Mesenchymal stem cell (in vitro differentiated cells and primary cell): ENCODE data around the gene PTGFRN.
A peak's percentile ranks its signal among the peaks of the same experiment; 100 is the strongest.

Experiments
- DNase-seq: peaks from one replicate; pipeline ENCODE4 v3.0.0-alpha.2; 2013
- H2AFZ ChIP-seq: one replicate; pipeline ENCODE4 v1.6.1; 2013; ENCODE audit warnings: low read depth, mild to moderate bottlenecking, control low read depth, inconsistent platforms, low read length, moderate library complexity
- H2AK5ac ChIP-seq: 2 replicates; pipeline ENCODE4 v1.6.1; 2013; ENCODE audit warnings: low read length, moderate library complexity, mild to moderate bottlenecking, inconsistent platforms; ENCODE audit not compliant: severe bottlenecking
- H2BK120ac ChIP-seq: one replicate; pipeline ENCODE4 v1.6.1; 2013; ENCODE audit warnings: low read depth, mild to moderate bottlenecking, inconsistent platforms, low read length, moderate library complexity
- H2BK12ac ChIP-seq, 2 experiments: one replicate each; pipeline ENCODE4 v1.6.1; 2013; ENCODE audit warnings: inconsistent platforms in 2 of 2, low read length in 2 of 2, mild to moderate bottlenecking in 2 of 2, moderate library complexity in 2 of 2, control low read depth in 1 of 2
- H2BK15ac ChIP-seq: one replicate; pipeline ENCODE4 v1.6.1; 2013; ENCODE audit warnings: mild to moderate bottlenecking, low read depth, inconsistent platforms; ENCODE audit not compliant: poor library complexity, severe bottlenecking
- H2BK5ac ChIP-seq: 2 replicates; pipeline ENCODE4 v1.6.1; 2013; ENCODE audit warnings: low read depth, mild to moderate bottlenecking, low read length, control low read depth, inconsistent platforms; ENCODE audit not compliant: poor library complexity, severe bottlenecking
- H3K14ac ChIP-seq, 2 experiments: one replicate each; pipeline ENCODE4 v1.6.1; 2013; ENCODE audit warnings: inconsistent platforms in 2 of 2, low read length in 2 of 2, control low read depth in 1 of 2, mild to moderate bottlenecking in 1 of 2, moderate library complexity in 1 of 2
- H3K18ac ChIP-seq, 2 experiments: one replicate each; pipeline ENCODE4 v1.6.1; 2013; ENCODE audit warnings: inconsistent platforms in 2 of 2, low read length in 2 of 2, control low read depth in 1 of 2, low read depth in 1 of 2, mild to moderate bottlenecking in 1 of 2
- H3K23ac ChIP-seq, 2 experiments: one replicate each; pipeline ENCODE4 v1.6.1; 2013; ENCODE audit warnings: inconsistent platforms in 2 of 2, low read length in 2 of 2, mild to moderate bottlenecking in 2 of 2, moderate library complexity in 2 of 2, control low read depth in 1 of 2
- H3K27ac ChIP-seq: 2 replicates; pipeline ENCODE4 v1.5.1; 2013; ENCODE audit warnings: mild to moderate bottlenecking, moderate library complexity, low read length, control low read depth, inconsistent platforms; ENCODE audit not compliant: poor library complexity, severe bottlenecking
- H3K27me3 ChIP-seq, 2 experiments: 2 replicates each; pipeline versions ENCODE4 v1.6.1 to v1.7.0; 2013; ENCODE audit warnings: low read length in 2 of 2, mild to moderate bottlenecking in 2 of 2, moderate library complexity in 2 of 2, control low read depth in 1 of 2, inconsistent platforms in 1 of 2; ENCODE audit not compliant: control insufficient read depth in 1 of 2, insufficient read depth in 1 of 2
- H3K36me3 ChIP-seq, 2 experiments: 2 replicates each; pipeline versions ENCODE4 v1.6.1 to v1.7.0; 2013; ENCODE audit warnings: low read length in 2 of 2, control low read depth in 1 of 2, inconsistent platforms in 1 of 2, low read depth in 1 of 2, mild to moderate bottlenecking in 1 of 2; ENCODE audit not compliant: insufficient read depth in 2 of 2, control insufficient read depth in 1 of 2
- H3K4ac ChIP-seq, 2 experiments: one replicate each; pipeline ENCODE4 v1.6.1; 2013; ENCODE audit warnings: inconsistent platforms in 2 of 2, low read length in 2 of 2, mild to moderate bottlenecking in 2 of 2, moderate library complexity in 2 of 2, control low read depth in 1 of 2, low read depth in 1 of 2
- H3K4me1 ChIP-seq: 2 replicates; pipeline ENCODE4 v1.6.1; 2013; ENCODE audit warnings: low read depth, low read length, control low read depth; ENCODE audit not compliant: control insufficient read depth, insufficient read depth
- H3K4me2 ChIP-seq: 2 replicates; pipeline ENCODE4 v1.6.1; 2013; ENCODE audit warnings: low read length, mild to moderate bottlenecking, inconsistent platforms; ENCODE audit not compliant: poor library complexity, severe bottlenecking
- H3K4me3 ChIP-seq, 2 experiments: 2 replicates each; pipeline versions ENCODE4 v1.5.1 to v1.7.0; 2013; ENCODE audit warnings: low read length in 2 of 2, mild to moderate bottlenecking in 2 of 2, control low read depth in 1 of 2, low read depth in 1 of 2; ENCODE audit not compliant: insufficient read depth in 1 of 2
- H3K79me1 ChIP-seq: replicated peaks from 2 replicates; pipeline ENCODE4 v1.6.1; 2013; ENCODE audit warnings: mild to moderate bottlenecking, control low read depth, low read length, inconsistent platforms; ENCODE audit not compliant: poor library complexity, severe bottlenecking
- H3K9ac ChIP-seq: 2 replicates; pipeline ENCODE4 v1.7.0; 2013; ENCODE audit warnings: mild to moderate bottlenecking, low read length, moderate library complexity
- H3K9me3 ChIP-seq: 2 replicates; pipeline ENCODE4 v1.7.0; 2013; ENCODE audit warnings: mild to moderate bottlenecking, low read length; ENCODE audit not compliant: control insufficient read depth
- H4K8ac ChIP-seq: one replicate; pipeline ENCODE4 v1.6.1; 2013; ENCODE audit warnings: inconsistent platforms, mild to moderate bottlenecking, low read length, moderate library complexity
- H4K91ac ChIP-seq: one replicate; pipeline ENCODE4 v1.6.1; 2013; ENCODE audit warnings: mild to moderate bottlenecking, low read length, inconsistent platforms
- WGBS: methylation state at CpG from one replicate; pipeline ENCODE4 v1.1.7; 2013; ENCODE audit warnings: mixed read lengths; 5-methylcytosine and 5-hydroxymethylcytosine counted together

Gene PTGFRN

GRCh38 chr1:117007719-117008013 lies 98.0 kb downstream of the PTGFRN start:
- WGBS, result no CpG with 5 or more reads among the region's 2 CpGs
- no peak overlapping the region for H2AFZ ChIP-seq
- H3K4ac ChIP-seq, result no peak overlapping the region
- no peak overlapping the region for H3K23ac ChIP-seq
- no peak overlapping the region for H3K4me3 ChIP-seq
- H2BK15ac ChIP-seq, result no peak overlapping the region
- DNase-seq, result peak; percentile 40
- H2BK12ac ChIP-seq, result no peak overlapping the region
- H3K9ac ChIP-seq, result no peak overlapping the region
- no peak overlapping the region for H3K27ac ChIP-seq
- H2BK5ac ChIP-seq, result no peak overlapping the region
- no peak overlapping the region for H2AK5ac ChIP-seq
- H3K36me3 ChIP-seq, result no peaks in the 10 kb centered on the region
- peaks cover 9% of the 10 kb centered on the region for H3K4me1 ChIP-seq
- H4K8ac ChIP-seq, result no peak overlapping the region
- H3K18ac ChIP-seq, result no peak overlapping the region
- H2BK120ac ChIP-seq, result no peak overlapping the region
- H3K4me2 ChIP-seq, result no peak overlapping the region
- no peak overlapping the region for H4K91ac ChIP-seq
- no peaks in the 10 kb centered on the region for H3K9me3 ChIP-seq
- H3K27me3 ChIP-seq, result no peaks in the 10 kb centered on the region
- no peak overlapping the region for H3K14ac ChIP-seq
- no peaks in the 10 kb centered on the region for H3K79me1 ChIP-seq

- 76% methylated on average over 2 of the region's 2 CpGs for WGBS
These were observed 98.9 kb downstream of the PTGFRN start for GRCh38 chr1:117008656-117009055.

GRCh38 chr1:117009132-117009531 lies 99.4 kb downstream of the PTGFRN start:
- Histone ChIP-seq H4K8ac (no peak overlapping the region), H3K4me1 (peaks cover 5% of the 10 kb centered on the region), H2AFZ (no peak overlapping the region), H3K9ac (peak overlapping the region; percentile 55), H3K27ac (no peak overlapping the region), H3K18ac (no peak overlapping the region), H3K23ac (no peak overlapping the region), H4K91ac (no peak overlapping the region), H3K79me1 (no peaks in the 10 kb centered on the region), H2BK5ac (no peak overlapping the region), H3K36me3 (no peaks in the 10 kb centered on the region), H3K4me2 (no peak overlapping the region), H2BK12ac (no peak overlapping the region), H3K4me3 (peak overlapping the region in 1 of 2 experiments; percentile 38), H3K27me3 (no peaks in the 10 kb centered on the region), H2AK5ac (no peak overlapping the region), H2BK15ac (no peak overlapping the region), H3K9me3 (no peaks in the 10 kb centered on the region), H3K14ac (no peak overlapping the region), H2BK120ac (no peak overlapping the region), H3K4ac (no peak overlapping the region)
- 85% methylated on average over 1 of the region's 3 CpGs for WGBS
- DNase-seq, result no peak

More at GRCh38 chr1:117008656-117009055, 98.9 kb downstream of the PTGFRN start:
- peaks cover 5% of the 10 kb centered on the region for H3K4me1 ChIP-seq
- H2BK5ac ChIP-seq, result no peak overlapping the region
- no peak overlapping the region for H3K14ac ChIP-seq
- H3K4me3 ChIP-seq, result peak overlapping the region in 1 of 2 experiments; percentile 38
- no peak overlapping the region for H3K18ac ChIP-seq
- H3K36me3 ChIP-seq, result no peaks in the 10 kb centered on the region
- no peak overlapping the region for H3K27ac ChIP-seq
- no peak overlapping the region for H2BK120ac ChIP-seq
- no peak overlapping the region for H3K4me2 ChIP-seq
- H3K79me1 ChIP-seq, result no peaks in the 10 kb centered on the region
- no peaks in the 10 kb centered on the region for H3K9me3 ChIP-seq
- peak overlapping the region; percentile 55 for H3K9ac ChIP-seq
- H4K8ac ChIP-seq, result no peak overlapping the region
- H2BK15ac ChIP-seq, result no peak overlapping the region
- H2AFZ ChIP-seq, result no peak overlapping the region
- H3K27me3 ChIP-seq, result no peaks in the 10 kb centered on the region
- no peak overlapping the region for H3K23ac ChIP-seq
- no peak overlapping the region for H3K4ac ChIP-seq
- no peak overlapping the region for H4K91ac ChIP-seq
- no peak for DNase-seq
- H2BK12ac ChIP-seq, result no peak overlapping the region
- H2AK5ac ChIP-seq, result no peak overlapping the region

- Histone ChIP-seq H3K4me1 (peaks cover 5% of the 10 kb centered on the region), H4K8ac (no peak overlapping the region)
These were observed 100.7 kb downstream of the PTGFRN start for GRCh38 chr1:117010310-117010969.

More at GRCh38 chr1:117010310-117010969, 100.7 kb downstream of the PTGFRN start:
- Histone ChIP-seq H3K4me2 (no peak overlapping the region), H3K36me3 (no peaks in the 10 kb centered on the region), H3K4ac (no peak overlapping the region), H4K91ac (no peak overlapping the region), H2AK5ac (no peak overlapping the region), H2BK5ac (no peak overlapping the region), H3K18ac (no peak overlapping the region), H3K14ac (no peak overlapping the region), H3K79me1 (no peaks in the 10 kb centered on the region), H2BK120ac (no peak overlapping the region), H3K27me3 (no peaks in the 10 kb centered on the region), H3K27ac (no peak overlapping the region), H2AFZ (no peak overlapping the region), H2BK12ac (no peak overlapping the region), H3K23ac (no peak overlapping the region), H3K4me3 (no peak overlapping the region), H3K9me3 (no peaks in the 10 kb centered on the region), H2BK15ac (no peak overlapping the region), H3K9ac (no peak overlapping the region)
- 80% methylated on average over 1 of the region's 3 CpGs for WGBS
- peak; percentile 71 for DNase-seq
